ENCODE results near the gene SLC15A1.

SLC15A1 gene

GRCh38 chr13:98675066-98675465, 77.4 kb downstream of the SLC15A1 start:
- Histone ChIP-seq H3K79me2 (ENCODE audit: low read length) (no peaks in the 10 kb centered on the region), H3K9ac (ENCODE audit: low read length) (no peak overlapping the region), H3K36me3 (replicated peaks; ENCODE audit: insufficient read depth, low read length) (no peaks in the 10 kb centered on the region), H3K27me3 (replicated peaks; ENCODE audit: insufficient read depth, low read length) (no peaks in the 10 kb centered on the region), H2AFZ (ENCODE audit: low read length) (no peak overlapping the region), H3K27ac (ENCODE audit: low read length) (no peak overlapping the region), H3F3A (ENCODE audit: insufficient read depth, low read length) (peaks cover 13% of the 10 kb centered on the region; the same call in 1 of the 2 replicates), H3K9me3 (replicated peaks; ENCODE audit: insufficient read depth, low read length) (no peaks in the 10 kb centered on the region), H3K4me1 (ENCODE audit: low read length) (peaks cover 18% of the 10 kb centered on the region), H3K4me3 (ENCODE audit: low read length) (no peak overlapping the region), H3K9me2 (replicated peaks; ENCODE audit: insufficient read depth, low read length) (no peaks in the 10 kb centered on the region), H3K4me2 (ENCODE audit: low read depth, low read length) (no peak overlapping the region), H4K20me1 (ENCODE audit: insufficient read depth, low read length) (no peaks in the 10 kb centered on the region)
- no peak for DNase-seq
- TF ChIP-seq EZH2 (optimal IDR thresholded peaks at IDR 0.05; ENCODE audit: low read depth, low read length), result no peak
- TF ChIP-seq EZH2phosphoT487 (IDR thresholded peaks at IDR 0.05; ENCODE audit: low read length), result no peak
- no peak for TF ChIP-seq CTCF (IDR thresholded peaks at IDR 0.05; ENCODE audit: low read length)

GRCh38 chr13:98672947-98673613, 79.4 kb downstream of the SLC15A1 start:
- Histone ChIP-seq H4K20me1 (ENCODE audit: insufficient read depth, low read length) (no peaks in the 10 kb centered on the region), H3K4me2 (ENCODE audit: low read depth, low read length) (peak overlapping the region; percentile 38; the same call in 1 of the 2 replicates), H3K4me1 (ENCODE audit: low read length) (peaks cover 18% of the 10 kb centered on the region), H3K4me3 (ENCODE audit: low read length) (no peak overlapping the region), H3K9me2 (replicated peaks; ENCODE audit: insufficient read depth, low read length) (no peaks in the 10 kb centered on the region), H3K27ac (ENCODE audit: low read length) (no peak overlapping the region), H3K79me2 (ENCODE audit: low read length) (no peaks in the 10 kb centered on the region), H3K36me3 (replicated peaks; ENCODE audit: insufficient read depth, low read length) (no peaks in the 10 kb centered on the region), H3K9me3 (replicated peaks; ENCODE audit: insufficient read depth, low read length) (no peaks in the 10 kb centered on the region), H2AFZ (ENCODE audit: low read length) (peak overlapping the region; percentile 15; the same call in 1 of the 2 replicates), H3F3A (ENCODE audit: insufficient read depth, low read length) (peaks cover 13% of the 10 kb centered on the region; the same call in 1 of the 2 replicates), H3K27me3 (replicated peaks; ENCODE audit: insufficient read depth, low read length) (no peaks in the 10 kb centered on the region), H3K9ac (ENCODE audit: low read length) (no peak overlapping the region)
- peak; percentile 83 for DNase-seq
- TF ChIP-seq EZH2phosphoT487 (IDR thresholded peaks at IDR 0.05; ENCODE audit: low read length), result no peak
- peak; percentile 91 for TF ChIP-seq CTCF (IDR thresholded peaks at IDR 0.05; ENCODE audit: low read length)

GRCh38 chr13:98668155-98668554, 84.3 kb downstream of the SLC15A1 start:
- Histone ChIP-seq H3K4me1 (ENCODE audit: low read length) (peaks cover 6% of the 10 kb centered on the region; the same call in 1 of the 2 replicates), H3K27me3 (replicated peaks; ENCODE audit: insufficient read depth, low read length) (no peaks in the 10 kb centered on the region), H3K9me3 (replicated peaks; ENCODE audit: insufficient read depth, low read length) (no peaks in the 10 kb centered on the region), H3K27ac (ENCODE audit: low read length) (no peak overlapping the region), H3K4me2 (ENCODE audit: low read depth, low read length) (no peak overlapping the region), H3K9me2 (replicated peaks; ENCODE audit: insufficient read depth, low read length) (no peaks in the 10 kb centered on the region), H3K4me3 (ENCODE audit: low read length) (no peak overlapping the region), H3K9ac (ENCODE audit: low read length) (no peak overlapping the region), H3K36me3 (replicated peaks; ENCODE audit: insufficient read depth, low read length) (no peaks in the 10 kb centered on the region), H2AFZ (ENCODE audit: low read length) (no peak overlapping the region), H4K20me1 (ENCODE audit: insufficient read depth, low read length) (no peaks in the 10 kb centered on the region), H3F3A (ENCODE audit: insufficient read depth, low read length) (no peaks in the 10 kb centered on the region), H3K79me2 (ENCODE audit: low read length) (no peaks in the 10 kb centered on the region)
- no peak for TF ChIP-seq CTCF (IDR thresholded peaks at IDR 0.05; ENCODE audit: low read length)
- TF ChIP-seq EZH2phosphoT487 (IDR thresholded peaks at IDR 0.05; ENCODE audit: low read length), result no peak
- no peak for TF ChIP-seq EZH2 (optimal IDR thresholded peaks at IDR 0.05; ENCODE audit: low read depth, low read length)
- no peak for DNase-seq

Measured in MM.1S (cell line).